ENCODE results near the gene TNPO1.

- TF ChIP-seq CTCF (IDR thresholded peaks at IDR 0.05): no peak
- TF ChIP-seq EZH2phosphoT487 (IDR thresholded peaks at IDR 0.05): no peak
These were observed 42.7 kb downstream of the TNPO1 start for GRCh38 chr5:72859127-72859526.
